Ishikawa (cell line): ENCODE data around the gene NR5A1.

Experiments
- CEBPB ChIP-seq: IDR thresholded peaks from 2 replicates; pipeline ENCODE4 v1.6.1; 2012
- EGR1 ChIP-seq: IDR thresholded peaks from 2 replicates; pipeline ENCODE4 v1.6.1; 2012
- EP300 ChIP-seq: IDR thresholded peaks from 2 replicates; pipeline ENCODE4 v1.6.1; 2012; ENCODE audit warnings: borderline replicate concordance
- RAD21 ChIP-seq: IDR thresholded peaks from 2 replicates; pipeline ENCODE4 v1.6.1; 2012; ENCODE audit warnings: low read depth
- TAF1 ChIP-seq: IDR thresholded peaks from 2 replicates; pipeline ENCODE4 v1.6.1; 2012; ENCODE audit warnings: low read depth, mild to moderate bottlenecking
- TCF12 ChIP-seq: IDR thresholded peaks from 2 replicates; pipeline ENCODE4 v1.6.1; 2012; ENCODE audit warnings: low read depth
- TEAD4 ChIP-seq: IDR thresholded peaks from 2 replicates; pipeline ENCODE4 v1.6.1; 2012
- USF1 ChIP-seq: IDR thresholded peaks from 2 replicates; pipeline ENCODE4 v1.6.1; 2012
- TF ChIP-seq, protein P1 (sequence below): IDR thresholded peaks from 2 replicates; pipeline ENCODE4 v1.6.1; 2012; ENCODE audit warnings: low read depth, mild to moderate bottlenecking
- TF ChIP-seq, protein P2 (sequence below): IDR thresholded peaks from 2 replicates; pipeline ENCODE4 v1.6.1; 2012

- TF ChIP-seq TCF12, result no peak
- no peak for TF ChIP-seq CEBPB
- TF ChIP-seq RAD21, result no peak
- TF ChIP-seq TEAD4, result no peak
- TF ChIP-seq EP300, result no peak
- TF ChIP-seq EGR1, result no peak
- TF ChIP-seq, protein P1, sequence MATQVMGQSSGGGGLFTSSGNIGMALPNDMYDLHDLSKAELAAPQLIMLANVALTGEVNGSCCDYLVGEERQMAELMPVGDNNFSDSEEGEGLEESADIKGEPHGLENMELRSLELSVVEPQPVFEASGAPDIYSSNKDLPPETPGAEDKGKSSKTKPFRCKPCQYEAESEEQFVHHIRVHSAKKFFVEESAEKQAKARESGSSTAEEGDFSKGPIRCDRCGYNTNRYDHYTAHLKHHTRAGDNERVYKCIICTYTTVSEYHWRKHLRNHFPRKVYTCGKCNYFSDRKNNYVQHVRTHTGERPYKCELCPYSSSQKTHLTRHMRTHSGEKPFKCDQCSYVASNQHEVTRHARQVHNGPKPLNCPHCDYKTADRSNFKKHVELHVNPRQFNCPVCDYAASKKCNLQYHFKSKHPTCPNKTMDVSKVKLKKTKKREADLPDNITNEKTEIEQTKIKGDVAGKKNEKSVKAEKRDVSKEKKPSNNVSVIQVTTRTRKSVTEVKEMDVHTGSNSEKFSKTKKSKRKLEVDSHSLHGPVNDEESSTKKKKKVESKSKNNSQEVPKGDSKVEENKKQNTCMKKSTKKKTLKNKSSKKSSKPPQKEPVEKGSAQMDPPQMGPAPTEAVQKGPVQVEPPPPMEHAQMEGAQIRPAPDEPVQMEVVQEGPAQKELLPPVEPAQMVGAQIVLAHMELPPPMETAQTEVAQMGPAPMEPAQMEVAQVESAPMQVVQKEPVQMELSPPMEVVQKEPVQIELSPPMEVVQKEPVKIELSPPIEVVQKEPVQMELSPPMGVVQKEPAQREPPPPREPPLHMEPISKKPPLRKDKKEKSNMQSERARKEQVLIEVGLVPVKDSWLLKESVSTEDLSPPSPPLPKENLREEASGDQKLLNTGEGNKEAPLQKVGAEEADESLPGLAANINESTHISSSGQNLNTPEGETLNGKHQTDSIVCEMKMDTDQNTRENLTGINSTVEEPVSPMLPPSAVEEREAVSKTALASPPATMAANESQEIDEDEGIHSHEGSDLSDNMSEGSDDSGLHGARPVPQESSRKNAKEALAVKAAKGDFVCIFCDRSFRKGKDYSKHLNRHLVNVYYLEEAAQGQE, result no peak
- TF ChIP-seq, protein P2, sequence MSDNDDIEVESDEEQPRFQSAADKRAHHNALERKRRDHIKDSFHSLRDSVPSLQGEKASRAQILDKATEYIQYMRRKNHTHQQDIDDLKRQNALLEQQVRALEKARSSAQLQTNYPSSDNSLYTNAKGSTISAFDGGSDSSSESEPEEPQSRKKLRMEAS, result no peak
- TF ChIP-seq USF1, result no peak
- TF ChIP-seq TAF1, result no peak
Observed at GRCh38 chr9:124501771-124502320, 5.4 kb downstream of the NR5A1 start.
